ENCODE data around the gene ACP4.
"Not testable (repeated sequence)": the region's sequence is repeated elsewhere in the genome, so short reads cannot be mapped to it uniquely, and the experiment has no call there.

ACP4 gene

DNA sequence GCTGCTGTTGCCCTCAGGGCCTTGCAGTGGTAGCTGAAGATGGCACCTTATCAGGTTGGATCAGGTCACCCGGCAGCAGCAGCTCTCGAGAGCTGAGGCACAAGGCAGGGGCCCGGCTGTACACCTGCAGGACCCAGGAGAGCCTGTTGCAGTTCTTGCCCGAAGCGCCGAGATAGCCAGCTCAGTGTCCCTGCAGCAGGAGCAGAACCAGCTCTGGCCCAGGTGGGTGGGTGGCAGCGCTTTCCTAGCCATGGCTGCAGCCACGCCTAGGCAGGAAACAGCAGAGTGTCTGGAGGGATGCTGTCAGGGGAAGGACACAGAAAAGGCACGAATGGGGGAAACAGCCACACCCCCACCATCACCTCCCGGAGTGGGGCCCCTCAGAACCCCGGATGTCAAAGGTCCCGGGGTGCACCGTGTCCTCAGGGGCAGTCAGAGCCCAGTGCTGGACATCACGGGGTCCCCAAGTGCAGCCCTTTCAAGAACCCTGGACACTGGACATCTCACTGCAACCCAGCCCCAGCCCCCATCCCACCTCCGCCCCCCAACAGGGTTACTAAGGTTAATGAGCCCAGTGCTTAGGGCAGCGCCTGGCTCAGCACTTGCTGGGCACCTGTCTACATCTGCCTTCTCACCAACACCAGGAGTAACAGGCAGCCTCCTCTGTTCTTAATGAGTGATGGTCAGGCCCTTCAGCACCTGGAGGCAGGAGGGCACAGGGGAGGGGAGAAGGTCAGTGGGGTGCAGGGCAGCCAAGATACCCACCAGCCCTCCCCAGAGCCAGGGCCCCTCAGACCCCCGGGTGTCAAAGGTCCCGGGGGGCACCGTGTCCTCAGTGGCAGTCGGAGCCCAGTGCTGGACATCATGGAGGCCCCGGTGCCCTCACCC, 8.7 kb downstream of the ACP4 start:
- no peak overlapping the region for H3K4me3 ChIP-seq (ENCODE audit: low read length)
- no peak for TF ChIP-seq ZNF274 (IDR thresholded peaks at IDR 0.05; ENCODE audit: low read depth, low read length)

DNA sequence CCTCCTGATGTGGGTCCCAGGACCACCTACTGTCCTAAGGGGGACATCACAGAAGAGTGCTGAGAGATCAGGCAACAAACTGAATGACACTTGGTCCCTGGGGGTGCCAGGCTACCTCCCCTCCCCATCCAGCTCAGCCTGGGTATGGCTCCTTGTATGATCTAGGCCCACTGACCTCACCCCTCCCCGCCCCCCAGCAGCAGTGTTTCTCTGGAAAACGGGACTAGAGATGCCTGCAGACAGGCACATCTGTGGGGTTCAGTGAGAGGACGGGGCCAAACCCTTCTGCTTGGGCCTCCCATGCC, 9.3 kb downstream of the ACP4 start:
- TF ChIP-seq ZNF274 (IDR thresholded peaks at IDR 0.05; ENCODE audit: low read depth, low read length), result no peak
- H3K4me3 ChIP-seq (ENCODE audit: low read length), result no peak overlapping the region

DNA sequence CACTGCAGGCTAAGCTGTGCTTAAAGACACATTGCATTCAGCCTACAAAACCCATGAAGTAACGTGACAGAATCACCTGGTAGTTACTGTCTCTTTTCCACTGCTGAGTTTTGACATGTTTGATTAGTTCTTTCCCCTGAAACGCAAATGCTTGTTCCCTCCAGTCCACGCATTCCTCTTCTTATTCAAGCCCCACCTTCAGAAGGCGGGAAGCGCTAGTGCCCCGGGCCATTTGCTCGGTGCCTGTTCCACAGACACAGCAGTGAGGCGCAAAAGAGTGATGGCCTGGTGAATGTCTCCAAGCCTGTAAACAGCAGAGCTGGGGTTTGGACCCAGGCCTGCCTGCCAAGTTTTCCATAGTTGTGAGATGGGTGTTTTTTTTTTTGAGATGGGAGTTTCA, 10.9 kb downstream of the ACP4 start:
- no peak overlapping the region for H3K4me3 ChIP-seq (ENCODE audit: low read length)
- no peak for TF ChIP-seq ZNF274 (IDR thresholded peaks at IDR 0.05; ENCODE audit: low read depth, low read length)

DNA sequence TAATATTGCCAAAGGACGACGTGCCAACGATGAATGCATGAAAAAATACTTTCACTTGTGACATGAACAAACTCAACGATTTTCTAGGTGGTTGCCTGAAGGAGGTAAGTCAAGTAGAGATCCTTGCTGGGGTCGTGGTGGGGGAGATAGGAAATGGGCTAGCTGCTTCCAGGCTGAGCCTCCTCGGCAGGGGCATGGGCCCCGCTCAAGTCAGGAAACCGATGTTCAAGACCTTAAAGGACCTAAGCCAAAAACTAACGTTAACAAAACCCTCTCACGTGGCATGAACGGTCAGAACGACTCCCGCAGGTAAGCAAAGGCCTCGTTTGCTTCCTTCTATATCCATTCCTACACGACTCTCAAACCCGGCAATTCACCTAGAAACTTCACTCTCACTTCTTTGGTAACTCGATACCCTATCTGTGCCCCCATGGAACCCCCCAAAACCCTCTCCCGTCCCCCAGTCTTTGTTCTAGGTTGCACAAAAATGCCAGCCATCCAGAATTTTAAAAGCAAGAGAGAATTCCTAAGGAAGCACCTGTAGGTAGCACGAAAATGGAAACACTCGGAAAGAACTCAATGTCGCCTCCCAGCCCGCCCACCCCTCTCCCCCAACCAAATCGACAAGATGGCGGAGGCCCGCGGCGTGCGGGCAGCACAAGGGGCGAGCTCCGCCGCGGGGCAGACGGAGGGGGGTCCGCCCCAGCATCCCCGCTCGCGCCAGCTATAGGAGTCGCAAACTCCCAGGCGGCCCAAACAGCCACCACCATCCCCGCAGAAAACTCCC, 13.6 kb downstream of the ACP4 start:
- H3K4me3 ChIP-seq (ENCODE audit: low read length), result peak overlapping the region; percentile 99
- no peak for TF ChIP-seq ZNF274 (IDR thresholded peaks at IDR 0.05; ENCODE audit: low read depth, low read length)

DNA sequence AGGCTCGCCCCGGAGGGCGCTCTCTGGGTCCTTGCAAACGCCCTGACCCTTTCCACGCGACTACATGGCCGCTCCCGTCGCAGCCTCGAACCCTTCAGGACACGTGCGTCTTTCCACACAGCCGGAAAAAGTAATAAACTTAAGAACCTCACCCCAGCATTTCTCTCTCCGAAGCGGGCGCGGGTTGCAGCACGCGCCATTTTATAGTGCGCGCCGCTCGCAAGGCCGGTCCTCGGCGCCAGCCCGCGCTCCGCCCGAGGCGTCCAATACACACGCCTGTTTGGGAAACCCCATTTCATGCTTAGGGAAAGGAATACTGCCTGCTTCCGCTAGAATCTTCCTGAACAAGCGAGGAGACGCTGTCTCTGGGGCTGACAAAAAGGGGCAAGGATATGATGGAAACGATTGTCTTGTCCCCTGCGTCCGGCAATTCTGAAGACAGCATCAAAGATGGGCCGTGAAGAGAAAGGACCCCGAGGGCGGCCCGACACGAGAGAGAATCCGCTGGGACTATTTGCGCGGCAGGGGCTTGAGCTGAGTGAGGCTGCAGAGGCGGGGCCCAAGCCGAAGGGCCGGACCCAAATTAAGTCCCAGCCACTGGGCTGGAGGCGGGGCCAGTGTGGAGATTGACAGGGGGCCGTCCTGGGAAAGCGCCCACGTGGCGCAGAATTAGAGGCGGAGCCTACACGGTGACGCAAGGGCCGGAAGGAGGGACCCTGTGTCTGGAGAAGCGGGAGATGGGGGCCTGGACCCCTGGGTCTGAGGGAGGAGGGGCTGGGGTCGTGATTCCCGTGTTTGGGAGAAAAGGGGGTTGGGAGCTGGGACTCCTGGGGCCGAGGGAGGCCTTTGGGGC, 14.4 kb downstream of the ACP4 start:
- peak overlapping the region; percentile 99 for H3K4me3 ChIP-seq (ENCODE audit: low read length)
- TF ChIP-seq ZNF274 (IDR thresholded peaks at IDR 0.05; ENCODE audit: low read depth, low read length), result no peak

DNA sequence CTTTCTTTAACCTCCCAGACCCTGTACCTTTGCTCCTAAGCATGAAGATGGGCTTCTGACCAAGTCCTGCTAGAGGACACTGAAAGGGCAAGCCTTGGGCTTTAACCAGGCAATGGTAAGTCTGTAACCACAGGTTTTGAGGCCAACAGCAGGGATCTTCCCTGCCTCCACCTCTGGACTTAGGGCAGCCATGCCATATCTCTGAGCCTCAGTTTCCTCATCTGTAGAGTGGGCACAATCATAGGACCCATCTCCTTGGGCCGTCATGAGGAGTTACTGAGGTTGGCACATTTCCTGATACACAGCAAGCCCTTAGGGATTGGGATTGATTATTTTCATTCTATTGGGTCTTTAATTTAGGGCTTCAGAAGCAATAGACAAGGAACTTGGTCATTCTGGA, 18.6 kb downstream of the ACP4 start:
- H3K4me3 ChIP-seq (ENCODE audit: low read length), result no peak overlapping the region

DNA sequence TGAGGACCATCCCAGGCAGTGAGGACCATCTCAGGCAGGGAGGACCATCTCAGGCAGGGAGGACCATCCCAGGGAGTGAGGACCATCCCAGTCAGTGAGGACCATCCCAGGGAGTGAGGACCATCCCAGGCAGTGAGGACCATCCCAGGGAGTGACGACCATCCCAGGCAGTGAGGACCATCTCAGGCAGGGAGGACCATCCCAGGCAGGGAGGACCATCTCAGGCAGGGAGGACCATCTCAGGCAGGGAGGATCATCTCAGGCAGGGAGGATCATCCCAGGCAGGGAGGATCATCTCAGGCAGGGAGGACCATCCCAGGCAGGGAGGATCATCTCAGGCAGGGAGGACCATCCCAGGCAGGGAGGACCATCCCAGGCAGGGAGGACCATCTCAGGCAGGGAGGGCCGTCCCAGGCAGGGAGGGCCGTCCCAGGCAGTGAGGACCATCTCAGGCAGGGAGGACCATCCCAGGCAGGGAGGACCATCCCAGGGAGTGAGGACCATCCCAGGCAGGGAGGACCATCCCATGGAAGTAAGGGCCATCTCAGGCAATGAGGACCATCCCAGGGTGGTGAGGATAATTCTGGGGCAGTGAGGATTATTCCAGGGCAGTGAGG, 21.5 kb downstream of the ACP4 start:
- not testable (repeated sequence) for H3K4me3 ChIP-seq (ENCODE audit: low read length)

More for the DNA sequence above, 18.6 kb downstream of the ACP4 start:
- no peak for TF ChIP-seq ZNF274 (IDR thresholded peaks at IDR 0.05; ENCODE audit: low read depth, low read length)

DNA sequence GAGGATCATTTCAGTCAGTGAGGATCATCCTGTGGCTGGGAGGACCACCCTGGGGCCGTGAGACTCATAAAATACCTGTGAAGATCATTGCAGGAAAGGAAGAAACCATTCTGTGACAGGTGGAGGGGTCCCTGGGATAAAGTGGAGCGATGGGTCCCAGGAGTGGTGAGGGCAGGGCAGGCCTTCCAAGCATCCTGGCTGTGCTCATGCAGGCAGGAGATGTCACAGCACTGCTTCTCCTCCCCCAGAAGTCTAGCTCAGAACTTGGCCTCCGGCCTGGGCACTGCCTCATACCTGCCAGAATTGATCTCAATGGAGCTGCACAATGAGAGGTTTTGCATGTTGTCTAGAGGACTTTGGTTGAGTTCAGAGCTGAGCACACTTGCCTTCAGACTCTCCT, 22.3 kb downstream of the ACP4 start:
- H3K4me3 ChIP-seq (ENCODE audit: low read length), result no peak overlapping the region
- TF ChIP-seq ZNF274 (IDR thresholded peaks at IDR 0.05; ENCODE audit: low read depth, low read length), result no peak

DNA sequence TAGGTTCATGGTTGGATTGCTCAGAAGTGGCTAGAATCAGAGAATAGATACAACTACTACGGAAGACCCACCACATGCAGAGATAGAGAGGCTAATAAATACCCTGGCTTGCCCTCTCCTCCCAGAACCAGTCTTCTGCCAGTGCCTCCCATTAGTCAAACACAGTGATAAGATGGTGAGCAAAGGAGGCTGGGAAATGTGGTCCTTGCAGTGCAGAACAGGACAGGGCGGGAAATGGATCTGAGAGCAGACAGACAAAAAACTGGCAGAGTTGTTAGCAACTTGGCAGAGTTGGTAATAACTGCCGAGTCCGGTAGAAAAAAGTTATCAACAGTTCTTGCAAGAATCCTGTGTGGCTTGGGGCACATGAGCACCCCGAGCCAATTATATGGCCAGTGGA, 24.7 kb downstream of the ACP4 start:
- H3K4me3 ChIP-seq (ENCODE audit: low read length), result no peak overlapping the region
- no peak for TF ChIP-seq ZNF274 (IDR thresholded peaks at IDR 0.05; ENCODE audit: low read depth, low read length)

DNA sequence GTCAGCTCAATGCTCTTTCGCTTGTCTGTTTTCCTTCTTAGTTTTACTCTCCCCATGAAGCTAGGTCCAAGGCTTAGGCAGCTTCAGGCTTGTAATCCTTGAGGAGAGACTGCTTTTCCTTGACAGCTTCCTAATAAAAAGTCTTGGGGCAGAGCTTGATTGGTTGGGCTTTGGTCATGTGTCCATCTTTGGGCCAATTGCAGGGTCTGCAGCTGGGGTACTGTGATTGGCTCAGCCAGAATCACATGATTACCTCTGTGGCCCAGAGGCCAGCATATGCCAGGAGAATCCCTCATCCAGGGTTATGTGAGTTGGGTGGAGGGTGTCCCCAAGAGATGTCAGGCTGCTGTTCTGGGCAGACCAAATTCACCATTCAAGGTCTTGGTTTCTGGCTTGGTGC, 25.2 kb downstream of the ACP4 start:
- TF ChIP-seq ZNF274 (IDR thresholded peaks at IDR 0.05; ENCODE audit: low read depth, low read length), result no peak
- no peak overlapping the region for H3K4me3 ChIP-seq (ENCODE audit: low read length)

DNA sequence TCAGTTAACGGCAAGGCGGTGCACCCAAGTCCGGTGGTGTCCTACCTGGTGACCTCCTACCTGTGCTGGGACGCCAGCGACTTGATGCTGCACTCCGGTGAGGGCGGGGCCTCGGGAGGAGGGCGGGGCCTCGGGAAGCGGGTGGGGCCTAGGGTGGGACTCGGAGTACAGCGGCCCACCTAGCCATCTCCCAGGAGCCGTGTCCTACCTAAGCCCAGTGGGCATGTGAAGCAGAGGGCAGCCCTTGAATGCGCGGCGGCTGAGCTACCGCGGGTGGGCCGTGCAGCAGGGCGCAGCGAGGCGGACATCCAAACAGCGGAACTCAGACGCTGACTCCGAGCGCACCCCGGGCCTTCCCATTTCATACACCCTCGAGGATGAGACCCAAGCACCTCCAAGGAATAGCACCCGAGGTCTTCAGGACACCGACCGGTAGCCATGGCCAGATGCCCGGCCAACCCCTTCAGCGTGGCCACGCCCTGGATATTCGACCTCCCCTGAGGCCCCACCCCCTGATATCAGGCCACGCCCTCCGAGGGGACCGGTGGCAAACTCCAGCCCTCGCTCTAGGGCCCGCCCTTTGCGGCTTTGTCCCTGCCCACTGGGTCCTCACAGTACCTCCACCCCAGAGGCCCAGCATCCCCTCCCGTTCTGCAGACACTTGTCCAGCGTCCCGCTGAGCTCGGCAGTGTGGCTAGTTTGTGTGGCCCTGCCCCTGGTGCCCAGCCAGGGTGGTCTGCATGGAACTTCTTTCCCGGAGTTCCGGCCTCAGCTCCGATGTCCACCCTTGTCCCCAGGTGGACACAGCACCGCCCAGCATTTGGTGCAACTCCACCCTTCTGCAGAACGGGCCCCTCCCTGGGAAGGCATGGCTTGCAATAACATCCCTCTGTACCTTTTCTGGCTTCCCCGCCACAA, 28.0 kb downstream of the ACP4 start:
- H3K4me3 ChIP-seq (ENCODE audit: low read length), result peak overlapping the region; percentile 82
- no peak for TF ChIP-seq ZNF274 (IDR thresholded peaks at IDR 0.05; ENCODE audit: low read depth, low read length)

DNA sequence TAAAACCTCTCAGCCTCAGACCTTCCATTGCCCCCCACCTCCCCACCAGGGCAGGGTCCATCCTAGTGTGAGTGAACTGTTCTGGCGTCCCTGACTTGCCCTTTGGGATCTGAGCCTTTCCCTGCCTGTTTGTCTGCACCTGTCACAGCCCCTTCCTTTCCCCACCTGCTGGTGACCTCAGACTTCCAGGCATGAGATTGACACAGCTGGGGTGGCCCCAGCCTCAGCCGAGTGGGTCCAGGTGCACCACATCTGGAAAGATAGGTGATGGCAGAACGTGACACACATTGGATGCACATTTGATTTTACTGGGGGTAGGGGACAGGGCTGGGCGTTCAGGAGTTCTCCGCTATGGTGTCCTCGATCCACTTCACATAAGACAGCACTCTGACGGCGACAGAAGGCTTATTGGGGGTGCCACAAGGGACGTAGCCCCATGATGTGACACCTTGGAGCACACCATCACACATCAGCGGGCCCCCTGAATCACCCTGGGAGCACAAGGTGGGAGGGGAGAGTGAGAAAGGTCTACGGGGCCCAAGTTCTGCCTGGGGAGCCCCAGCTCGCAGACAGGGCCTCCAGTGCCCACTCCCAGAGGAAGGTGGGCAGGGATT, 28.8 kb downstream of the ACP4 start:
- no peak for TF ChIP-seq ZNF274 (IDR thresholded peaks at IDR 0.05; ENCODE audit: low read depth, low read length)
- peak overlapping the region; percentile 82; the same call in 1 of the 2 replicates for H3K4me3 ChIP-seq (ENCODE audit: low read length)

DNA sequence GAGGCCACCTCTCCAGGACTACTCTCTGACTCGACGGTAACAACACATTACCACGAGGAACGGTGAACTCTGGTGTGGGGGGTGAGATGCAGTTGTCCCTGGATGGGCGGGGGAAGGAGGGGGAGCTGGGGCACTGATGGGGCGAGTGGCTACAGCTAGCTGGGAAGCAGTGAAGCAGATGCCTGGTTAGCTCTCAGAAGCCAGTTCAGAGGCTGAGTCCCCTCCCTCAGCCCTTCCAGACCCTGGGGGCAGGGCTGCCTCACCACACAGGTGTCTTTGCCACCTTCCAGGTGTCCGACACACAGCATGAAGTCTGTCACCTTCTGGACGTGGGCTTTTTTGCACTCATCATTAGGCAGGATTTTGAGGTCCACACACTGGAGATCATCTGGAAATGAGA, 29.4 kb downstream of the ACP4 start:
- TF ChIP-seq ZNF274 (IDR thresholded peaks at IDR 0.05; ENCODE audit: low read depth, low read length), result no peak
- peak overlapping the region; percentile 82; the same call in 1 of the 2 replicates for H3K4me3 ChIP-seq (ENCODE audit: low read length)

Data from GM08714 (cell line).